Esophagus mucosa (tissue), 1 donor: ENCODE results near the gene JDP2. TPM values are rescaled to one million over a fixed set of nuclear protein-coding genes. Genes with fewer than 3 reads are reported as not detected.

Source experiments
- ATAC-seq: fragments of 200-7000 bp; cut with Tn5 transposase; one replicate; pipeline ENCODE4 v1.9.1; 2020
- total RNA-seq: library from RNA; stranded (reverse); gene quantifications from one replicate; pipeline ENCODE4 v1.2.4, GENCODE V29; 2023
- donor health status: DM: yes; HTN: yes; CAD: no.

Gene JDP2
- total RNA-seq, 1 donor from 2014 or later = 18.5 TPM

DNA sequence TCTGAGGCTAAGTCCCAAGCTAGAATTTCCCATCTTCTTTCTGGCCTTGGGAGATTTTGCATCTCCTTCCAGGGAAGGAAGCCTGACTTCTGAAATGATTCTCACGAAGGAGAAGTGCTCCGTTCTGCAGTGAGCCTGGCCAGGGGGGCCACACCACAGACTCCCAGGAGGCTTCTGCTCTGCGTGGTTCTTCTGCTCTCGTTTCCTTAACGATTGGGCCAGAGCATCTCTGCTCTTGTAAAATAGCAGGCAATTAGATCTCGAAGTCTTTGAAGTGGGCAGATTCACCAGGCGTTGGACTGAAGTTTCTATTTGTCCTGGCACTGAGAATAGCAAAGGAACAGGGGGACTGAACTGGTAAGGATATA lies 87.8 kb downstream of the JDP2 start:
- peak; percentile 46 for ATAC-seq

DNA sequence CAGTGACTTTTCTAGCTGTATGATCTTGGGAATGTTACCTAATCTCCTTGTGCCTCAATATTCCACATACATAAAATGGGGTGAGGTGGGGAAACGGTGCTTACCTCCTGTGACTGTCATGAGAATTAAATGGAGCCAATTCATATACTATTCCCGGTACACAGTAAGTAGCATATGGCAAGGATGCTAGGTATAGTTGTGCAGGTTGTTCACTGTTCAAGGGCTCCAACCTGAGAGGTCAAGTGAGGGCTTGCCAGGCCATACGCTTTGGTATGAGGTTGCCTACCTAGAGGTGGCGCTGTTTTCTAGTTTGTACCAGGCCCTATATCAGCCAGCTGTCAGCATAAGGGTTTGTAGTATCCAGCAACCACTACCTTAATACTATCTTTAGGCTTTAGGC lies 90.8 kb downstream of the JDP2 start:
- peak; percentile 35 for ATAC-seq

DNA sequence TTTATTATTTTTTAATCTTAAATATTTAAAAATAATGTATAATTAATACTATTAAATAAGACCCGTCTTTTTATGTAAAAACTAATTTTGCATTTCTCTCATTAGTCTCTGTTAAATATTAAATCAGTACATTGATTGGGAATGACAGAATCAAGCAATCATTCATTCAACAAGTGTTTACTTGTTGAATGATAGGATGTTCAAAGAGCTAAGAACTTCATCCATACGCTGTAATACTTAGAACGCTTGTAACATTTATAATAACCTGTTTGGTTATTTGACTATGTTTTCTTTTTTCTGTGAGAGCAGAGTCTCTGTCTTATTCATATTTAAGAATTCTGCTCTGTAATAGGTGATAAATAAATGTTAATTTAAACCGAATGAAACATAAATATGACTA lies 91.6 kb downstream of the JDP2 start:
- ATAC-seq = no peak

DNA sequence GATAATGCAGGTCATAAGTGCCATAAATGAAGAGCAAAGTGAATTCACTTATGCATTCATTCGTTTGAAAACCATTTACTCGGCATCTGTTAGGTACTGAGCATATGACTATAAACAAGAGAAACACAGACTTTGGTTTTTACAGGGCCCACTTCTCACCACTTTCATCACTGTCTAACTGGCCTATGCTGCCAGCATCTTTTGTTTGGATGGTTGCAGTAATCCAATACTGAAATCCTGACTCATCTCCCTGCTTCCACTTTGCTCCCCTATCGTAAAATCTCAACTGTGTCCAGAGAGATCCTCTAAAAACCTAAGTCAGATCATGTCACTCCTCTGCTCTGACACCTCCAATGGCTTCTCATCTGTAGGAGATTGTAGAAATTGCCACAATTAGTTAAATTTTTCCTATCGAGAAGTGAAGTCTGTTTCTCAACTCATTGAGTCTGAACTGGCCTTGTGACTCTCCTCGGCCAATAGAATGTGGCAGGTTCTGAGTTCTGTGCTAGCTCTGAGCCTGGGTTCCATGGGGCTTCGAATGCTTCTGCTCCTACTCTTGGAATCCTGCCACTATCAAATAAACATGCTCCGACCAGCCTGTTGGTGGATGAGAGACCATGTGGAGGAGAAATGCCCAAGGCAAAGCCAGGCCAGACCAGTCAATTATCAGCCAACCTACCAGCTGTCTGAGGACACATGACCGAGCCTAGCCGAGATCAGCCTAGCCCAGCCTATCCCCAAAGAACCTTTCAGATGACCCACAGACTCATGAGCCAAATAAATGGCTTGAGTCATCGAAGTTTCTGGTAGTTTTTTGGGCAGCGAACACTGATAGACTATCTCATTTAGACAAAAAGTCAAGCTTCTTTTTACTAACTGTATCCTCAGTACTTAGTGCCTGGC lies 92.3 kb downstream of the JDP2 start:
- no peak for ATAC-seq

DNA sequence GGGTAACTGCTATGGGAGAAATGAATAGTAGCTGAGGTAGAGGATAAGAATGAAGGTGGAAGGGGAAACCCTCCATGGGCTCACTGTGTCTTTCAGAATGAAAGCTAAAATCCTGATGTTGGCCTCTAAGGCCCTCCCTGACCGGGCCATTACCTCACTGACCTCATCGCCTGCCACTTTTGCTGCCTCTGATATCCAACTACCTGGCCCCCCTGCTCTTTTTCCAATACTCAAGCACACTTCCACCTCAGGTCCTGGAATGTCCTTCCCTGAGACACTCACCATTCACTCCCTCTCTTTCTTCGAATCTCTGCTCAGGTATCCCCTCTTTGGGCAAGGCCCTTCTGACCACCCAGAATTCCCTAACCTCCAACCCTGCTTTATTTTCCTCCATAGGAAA lies 93.0 kb downstream of the JDP2 start:
- ATAC-seq = no peak

DNA sequence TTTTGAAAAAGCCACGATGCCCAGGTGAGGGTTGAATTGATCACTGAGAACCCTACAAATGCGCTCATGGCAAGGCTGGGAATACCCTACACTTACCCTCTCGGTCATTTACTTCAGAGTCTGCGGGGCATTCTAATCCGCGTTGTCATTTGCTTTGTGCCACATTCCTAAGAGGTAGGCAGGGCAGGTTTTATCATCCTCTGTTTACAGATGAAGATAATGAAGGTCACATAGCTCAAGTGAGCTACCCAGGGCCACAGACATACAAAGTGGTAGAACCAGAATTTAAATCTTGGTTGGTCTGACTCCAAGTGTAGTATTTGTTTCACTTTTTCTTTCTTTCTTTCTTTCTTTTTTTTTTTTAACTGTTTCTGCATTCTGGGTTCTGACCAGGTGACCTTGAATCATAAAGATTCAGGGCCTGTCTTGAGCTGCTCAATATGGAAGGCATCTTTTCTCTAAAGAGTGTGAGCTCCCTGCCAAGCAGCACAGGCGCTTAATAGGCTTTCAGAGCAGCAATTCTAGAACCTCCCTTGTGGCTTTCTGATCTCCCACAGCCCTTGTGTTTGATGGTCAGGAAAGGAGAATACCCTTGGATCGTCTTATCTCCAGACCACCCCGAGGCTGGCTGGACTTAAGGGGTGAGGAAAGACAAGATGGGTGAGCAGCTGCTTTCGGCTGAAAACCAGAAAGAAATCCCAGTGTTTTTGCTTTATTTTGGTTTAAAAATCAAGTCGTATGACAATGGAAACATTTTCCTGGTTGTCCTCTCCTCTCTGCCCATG lies 93.8 kb downstream of the JDP2 start:
- peak; percentile 24 for ATAC-seq

DNA sequence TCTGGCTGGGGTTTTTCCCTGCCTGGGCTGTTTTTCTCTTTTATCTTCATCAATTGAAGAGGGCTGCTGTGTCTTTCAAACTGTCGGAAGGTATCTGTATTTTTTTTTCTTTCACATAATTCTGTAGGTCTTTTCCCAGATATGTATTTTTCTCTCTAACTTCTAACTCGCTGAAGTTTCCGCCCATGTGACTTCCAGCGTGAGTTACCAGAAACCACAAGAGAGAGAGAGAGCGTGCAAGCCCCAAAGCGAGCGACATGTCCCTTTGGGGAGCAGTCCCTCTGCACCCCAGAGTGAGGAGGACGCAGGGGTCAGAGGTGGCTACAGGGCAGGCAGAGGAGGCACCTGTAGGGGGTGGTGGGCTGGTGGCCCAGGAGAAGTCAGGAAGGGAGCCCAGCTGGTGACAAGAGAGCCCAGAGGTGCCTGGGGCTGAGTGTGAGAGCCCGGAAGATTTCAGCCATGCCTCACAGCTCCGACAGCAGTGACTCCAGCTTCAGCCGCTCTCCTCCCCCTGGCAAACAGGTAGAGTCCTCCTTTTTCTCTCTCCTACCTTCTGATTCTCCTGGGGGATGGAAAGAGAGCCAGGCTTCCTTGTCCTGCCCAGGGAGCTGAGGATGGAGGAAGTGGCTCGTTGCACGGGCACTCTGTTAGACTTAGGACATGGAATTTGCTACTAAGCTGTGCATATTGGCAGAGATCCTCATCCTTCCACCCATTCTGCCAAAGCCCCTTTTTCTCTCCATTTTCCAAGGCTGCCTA lies 94.6 kb downstream of the JDP2 start, which contains the start of gene BATF:
TSS of gene BATF (plus strand) at position 246 of the 759 bp plus-strand sequence. CDS start at position 460, 214 bp downstream.
- peak; percentile 36 for ATAC-seq

DNA sequence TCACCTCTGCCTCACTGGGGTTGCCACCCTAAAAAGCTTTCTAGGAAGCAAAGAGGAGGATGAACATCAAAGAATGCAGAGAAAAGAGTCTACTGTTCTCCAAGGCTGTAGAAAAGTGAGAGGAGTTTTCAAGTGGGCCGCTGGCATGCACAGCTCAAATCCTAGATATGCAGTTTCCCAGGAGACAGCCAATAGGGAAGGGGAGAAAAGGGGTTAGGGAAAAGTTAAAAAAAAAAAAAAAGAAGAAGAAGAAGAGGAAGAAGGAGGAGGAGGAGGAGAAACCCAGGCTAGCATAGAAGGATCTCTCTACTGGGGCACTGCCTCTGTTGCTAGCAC lies 95.1 kb downstream of the JDP2 start:
- no peak for ATAC-seq

Other genes with a start within 250 kb of the JDP2 start
- gene FOS, start 149.2 kb upstream of the JDP2 start, total RNA-seq = 125 TPM
- 0.84 TPM for gene BATF, start 94.4 kb downstream of the JDP2 start, total RNA-seq
- 7.0 TPM for gene FLVCR2, start 150.6 kb downstream of the JDP2 start, total RNA-seq
- gene ERG28, start 232.9 kb downstream of the JDP2 start, total RNA-seq = 44.7 TPM
- gene TTLL5, start 233.2 kb downstream of the JDP2 start, total RNA-seq = 30.9 TPM